Measurements from ENCODE around the gene ZNF701. TPM values are rescaled to one million over a fixed set of nuclear protein-coding genes. Genes with fewer than 3 reads are reported as not detected.

ZNF701 gene
- total and polyA plus RNA-seq, 2 of the 8 experiments (the other 6 are each of a cell fraction or from before 2014, with no cell fraction given) = 4.9 to 18.7 TPM

DNA sequence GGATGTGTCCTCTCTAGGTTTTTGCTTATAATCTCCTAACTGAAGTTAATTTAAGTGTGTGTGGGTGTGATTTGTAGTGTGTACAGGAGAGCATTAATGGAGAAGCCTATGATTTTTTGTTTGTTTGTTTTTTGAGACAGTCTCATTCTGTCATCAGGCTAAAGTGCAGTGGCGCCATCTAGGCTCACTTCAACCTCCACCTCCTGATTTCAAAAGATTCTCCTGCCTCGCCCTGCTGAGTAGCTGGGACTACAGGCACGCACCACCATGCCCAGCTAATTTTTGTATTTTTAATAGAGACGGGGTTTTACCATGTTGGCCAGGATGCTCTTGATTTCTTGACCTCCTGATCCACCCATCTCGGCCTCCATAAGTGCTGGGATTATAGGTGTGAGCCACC, 20.6 kb downstream of the ZNF701 start (continued):
- TF ChIP-seq ATF2 (IDR thresholded peaks at IDR 0.05; ENCODE audit: low read length) = no peak
- no peak for TF ChIP-seq RBBP5 (IDR thresholded peaks at IDR 0.05; ENCODE audit: borderline replicate concordance, low read depth, low read length)
